NCI-H128 (cell line): Measurements from ENCODE around the gene BARD1.
A peak's percentile ranks its signal among the peaks of the same experiment; 100 is the strongest.
"Not testable (repeated sequence)": the region's sequence is repeated elsewhere in the genome, so short reads cannot be mapped to it uniquely, and the experiment has no call there.

ENCODE experiments used
- DNase-seq: peaks from one replicate; lab custom pipeline; 2025; ENCODE audit not compliant: unreplicated experiment; lab: John Stamatoyannopoulos, UW

Gene BARD1

DNA sequence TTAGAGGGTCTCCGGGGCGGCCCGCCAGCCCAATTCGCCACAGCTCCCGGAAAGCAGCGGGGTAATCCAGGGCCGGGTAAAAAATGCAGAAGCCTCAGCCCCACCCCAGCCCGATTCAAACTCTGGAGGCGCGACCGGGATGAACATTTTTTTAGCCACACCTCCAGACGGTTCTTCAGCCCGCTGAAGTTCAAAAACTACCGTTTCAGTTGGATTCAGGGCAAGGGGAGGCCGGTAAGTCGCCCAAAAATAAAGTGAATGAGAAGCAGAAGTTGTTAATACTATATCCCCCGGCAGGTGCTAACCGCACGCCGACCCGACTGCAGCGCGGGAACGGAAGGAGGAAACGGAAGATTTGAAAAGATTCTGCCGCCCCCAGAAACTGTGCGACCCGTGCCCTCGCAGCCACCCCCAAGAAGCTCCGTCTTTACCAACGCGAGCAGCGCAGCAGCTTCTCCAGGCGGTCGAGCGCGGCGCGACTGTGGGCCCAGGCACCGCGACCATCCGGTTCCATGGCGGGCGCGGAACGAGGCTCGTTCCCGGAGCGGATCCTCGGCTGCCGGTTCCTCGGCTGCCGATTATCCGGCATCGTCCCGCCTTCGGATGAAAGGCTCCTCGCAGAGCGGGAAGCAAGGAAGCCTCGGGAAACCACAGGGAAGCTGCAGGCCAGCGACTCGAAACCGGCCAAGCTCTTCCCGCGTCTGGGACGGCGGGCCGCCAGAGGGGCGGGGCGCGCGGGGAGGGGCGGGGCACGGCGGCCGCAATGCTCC lies at the start of gene BARD1:
BARD1 (minus strand) TSS at position 703 of the 770 bp plus-strand sequence; CDS start at position 589, 114 bp downstream.
- DNase-seq, result no peak

DNA sequence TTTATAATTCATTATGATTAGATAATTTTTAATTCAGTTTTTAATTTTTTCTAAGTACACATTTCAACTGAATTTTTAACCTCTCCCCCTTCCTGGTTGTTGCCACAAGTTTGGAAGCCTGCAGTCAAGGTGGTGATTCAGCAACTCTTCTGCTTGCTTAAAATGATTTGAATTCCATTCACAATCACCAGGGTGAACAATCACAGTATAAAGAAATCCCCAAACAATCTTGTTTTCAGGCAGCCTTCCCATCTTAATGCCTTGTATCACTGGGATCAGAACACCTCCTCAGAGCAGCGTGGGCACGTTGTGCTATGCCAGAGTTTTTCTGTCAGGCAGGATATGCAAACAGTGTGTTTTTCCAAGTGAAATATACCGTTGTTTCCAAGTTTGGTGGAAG lies 46.7 kb upstream of the BARD1 start:
- DNase-seq, result no peak

DNA sequence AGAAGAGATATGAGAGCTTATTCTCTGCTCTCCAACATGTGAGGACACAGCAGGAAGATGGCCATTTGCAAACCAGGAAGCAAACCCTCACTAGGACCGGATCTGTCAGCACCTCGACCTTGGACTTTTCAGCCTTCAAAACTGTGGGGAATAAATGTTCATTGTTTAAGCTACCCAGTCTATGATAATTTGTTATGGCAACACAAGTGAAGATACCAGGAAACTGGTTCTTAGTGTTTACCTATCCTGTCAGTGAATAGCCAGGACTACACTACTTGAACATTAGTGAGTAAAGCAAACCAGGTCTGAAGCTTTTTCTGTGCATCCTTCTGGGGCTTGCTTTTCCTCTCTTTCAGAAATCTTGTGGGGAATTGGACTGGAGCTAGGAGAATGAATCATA lies 44.4 kb upstream of the BARD1 start:
- DNase-seq, result no peak

DNA sequence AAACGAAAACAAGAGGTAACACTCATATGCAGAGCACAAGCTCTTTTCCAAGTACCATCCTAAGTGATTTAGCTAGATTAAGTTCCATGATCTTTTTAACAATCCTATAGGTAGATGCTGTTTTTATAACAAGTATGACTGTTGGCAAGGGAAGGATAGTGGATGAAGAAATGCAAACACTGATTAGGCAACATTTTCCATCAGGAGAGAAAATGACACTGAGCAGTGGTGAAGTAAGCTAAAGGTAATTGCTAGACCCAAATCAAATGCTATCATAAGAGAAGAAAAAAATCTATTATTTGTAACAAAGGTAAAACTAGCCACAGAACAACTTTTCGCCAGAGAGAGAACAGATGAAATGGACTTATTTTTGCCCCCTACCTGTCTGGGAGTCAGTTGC lies 34.3 kb upstream of the BARD1 start:
- DNase-seq, result no peak

DNA sequence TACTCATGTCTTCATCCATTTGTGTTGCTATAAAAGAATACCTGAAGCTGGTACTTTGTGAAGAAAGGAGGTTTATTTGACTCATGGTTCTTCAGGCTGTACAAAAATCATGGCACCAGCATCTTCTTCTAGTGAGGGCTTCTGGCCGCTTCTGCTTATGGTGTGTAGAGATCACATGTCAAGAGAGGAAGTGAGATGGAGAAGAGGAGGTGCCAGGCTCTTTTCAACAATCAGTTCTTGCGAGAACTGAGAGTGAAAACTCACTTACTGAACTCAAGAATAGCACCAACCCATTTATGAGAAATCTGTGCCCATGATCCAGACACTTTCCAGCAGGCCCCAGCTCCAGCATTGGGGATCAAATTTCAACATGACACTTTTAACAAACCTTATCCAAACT lies 30.0 kb upstream of the BARD1 start:
- no peak for DNase-seq

DNA sequence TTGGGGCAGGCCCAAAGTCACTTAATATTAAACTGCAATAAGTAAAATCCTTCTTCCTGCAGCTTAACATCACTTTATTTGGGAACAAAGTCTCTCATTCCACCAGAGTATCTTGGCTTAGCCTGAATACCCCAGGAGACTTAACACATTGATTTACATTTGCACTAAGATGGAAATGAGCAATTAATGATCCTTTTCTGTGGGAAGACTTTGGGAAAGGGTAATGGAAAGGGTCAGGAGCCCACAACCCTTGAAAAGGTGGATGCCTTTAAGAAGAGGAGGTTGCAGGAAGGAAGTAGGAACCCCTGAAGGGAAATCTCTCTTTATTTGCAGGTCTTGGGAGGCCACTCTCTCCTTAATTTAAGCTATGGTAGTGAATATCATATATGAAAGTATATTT lies 28.0 kb upstream of the BARD1 start:
- DNase-seq, result no peak

DNA sequence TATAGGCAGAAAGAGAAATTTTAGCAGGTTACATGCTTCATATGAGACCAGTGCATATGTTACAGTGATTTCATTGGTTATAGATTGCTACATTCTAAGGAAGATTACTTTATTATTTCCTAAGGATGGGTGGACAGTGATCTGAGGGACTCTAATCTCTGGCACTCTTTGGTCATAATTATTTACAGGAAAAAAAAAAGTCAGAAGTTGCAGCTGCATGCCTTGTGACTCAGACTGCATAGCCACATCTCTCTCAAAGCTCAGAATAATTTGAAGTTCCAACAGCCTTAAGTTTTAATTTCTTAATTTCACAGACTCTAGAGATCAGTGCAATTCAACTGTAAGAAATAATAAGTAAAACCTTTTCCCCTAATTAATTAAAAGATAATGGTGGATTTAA lies 27.1 kb upstream of the BARD1 start:
- no peak for DNase-seq

DNA sequence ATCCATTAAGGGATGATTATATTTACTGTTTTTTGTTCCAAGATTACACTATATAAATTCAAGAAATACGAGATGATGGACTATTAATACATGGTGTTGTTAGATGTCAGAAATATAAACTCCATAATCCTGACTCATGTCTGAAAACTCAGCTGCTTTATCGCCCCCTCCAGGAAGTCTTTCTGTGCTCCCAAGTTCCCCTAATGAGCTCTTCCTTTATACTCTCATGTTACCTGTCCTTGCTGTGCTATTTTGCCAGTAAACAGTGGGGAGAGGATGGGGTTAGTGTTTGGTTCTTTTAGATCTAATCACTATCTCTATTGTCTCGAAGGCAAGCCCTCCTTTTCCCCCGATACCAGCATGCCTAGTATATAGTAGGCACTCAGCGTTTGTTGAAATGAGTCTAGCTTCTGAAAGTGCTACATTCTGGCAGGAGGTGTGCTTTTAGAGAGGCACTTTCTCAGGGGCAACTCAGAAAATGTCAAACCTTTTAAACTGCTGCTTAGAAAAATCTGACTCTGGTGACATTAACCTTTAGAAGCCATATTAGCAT lies 21.4 kb upstream of the BARD1 start:
- DNase-seq, result no peak

DNA sequence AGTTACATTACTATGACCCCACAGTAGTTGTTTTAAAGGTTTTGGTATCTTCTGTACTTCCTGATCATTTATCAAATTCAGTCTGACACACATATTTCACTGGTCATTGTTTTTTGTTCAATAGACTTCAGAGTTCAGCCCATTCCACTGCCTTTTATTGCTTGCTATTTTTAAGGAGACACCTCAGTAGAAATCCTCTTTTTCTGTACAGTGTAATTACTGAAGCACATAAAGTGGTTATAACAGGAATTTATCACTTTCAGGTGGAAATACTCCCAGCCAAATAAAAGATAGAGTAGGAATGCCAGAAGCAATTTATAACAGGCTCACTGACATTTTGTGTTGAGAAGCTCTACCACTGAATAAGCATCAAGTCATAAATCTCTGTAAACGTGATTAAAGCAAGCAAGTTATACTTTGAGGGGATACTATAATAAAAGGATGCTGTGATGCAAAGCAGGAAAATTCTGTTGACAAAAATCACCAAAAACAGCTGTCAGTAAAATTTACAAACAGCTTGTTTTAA lies 6.6 kb upstream of the BARD1 start:
- DNase-seq, result no peak

DNA sequence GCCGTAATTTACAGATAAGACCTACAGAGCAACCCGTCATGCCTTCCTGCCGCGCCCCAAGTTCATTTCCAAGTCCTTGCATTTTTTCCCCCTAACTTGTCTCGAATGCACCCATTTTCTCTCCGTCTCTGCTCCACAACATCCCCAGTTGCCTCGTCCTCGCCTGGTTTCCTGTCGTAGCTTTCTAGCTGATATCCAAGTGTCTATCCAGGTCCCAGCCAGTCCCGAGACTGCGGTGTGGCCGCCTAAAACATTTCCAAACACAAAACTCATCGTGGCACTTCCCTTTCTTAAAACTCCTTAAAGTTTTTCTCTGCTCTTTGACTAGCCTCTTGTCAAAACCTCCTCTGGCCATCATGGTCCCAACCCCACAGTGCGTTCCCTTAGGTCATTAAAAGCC lies 1.2 kb upstream of the BARD1 start:
- no peak for DNase-seq

DNA sequence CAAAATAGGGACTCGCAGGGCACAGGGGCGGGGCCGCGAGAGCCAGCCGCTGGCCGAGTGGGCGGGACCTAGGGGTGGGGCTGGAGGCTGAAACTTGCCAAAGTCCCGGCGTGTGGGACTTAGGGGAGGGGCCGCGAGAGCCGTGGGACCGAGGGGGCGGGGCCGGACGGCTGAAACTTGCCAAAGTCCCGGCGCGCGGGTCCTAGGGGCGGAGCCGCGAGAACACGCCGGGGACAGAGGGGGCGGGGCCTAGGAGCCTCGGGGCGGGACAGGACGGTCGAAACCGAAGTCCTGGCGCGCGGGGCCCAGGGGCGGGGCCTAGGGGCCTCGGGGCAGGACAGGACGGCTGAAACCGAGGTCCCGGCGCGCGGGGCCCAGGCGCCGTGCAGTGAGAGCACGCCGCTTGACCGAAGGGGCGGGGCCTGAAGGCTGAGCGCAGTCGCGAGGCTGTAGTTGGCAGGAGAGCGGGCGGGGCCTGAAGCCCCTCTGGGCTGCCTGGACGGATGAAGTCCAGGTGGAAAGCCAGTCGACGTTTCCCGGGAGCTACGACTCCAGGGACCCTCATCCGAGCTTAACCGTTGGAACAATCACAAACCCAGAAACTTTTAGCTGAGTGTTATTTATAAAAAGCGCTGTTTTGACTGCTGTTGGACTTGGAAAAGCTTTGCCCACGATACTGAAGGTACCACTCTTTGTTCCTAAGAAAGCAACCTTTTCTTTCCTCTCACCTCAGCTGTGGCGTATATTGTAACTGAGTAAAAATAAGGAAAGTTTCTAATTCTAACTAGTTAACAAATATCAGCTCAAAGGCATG lies 475 bp upstream of the BARD1 start:
- DNase-seq, result peak; percentile 79

DNA sequence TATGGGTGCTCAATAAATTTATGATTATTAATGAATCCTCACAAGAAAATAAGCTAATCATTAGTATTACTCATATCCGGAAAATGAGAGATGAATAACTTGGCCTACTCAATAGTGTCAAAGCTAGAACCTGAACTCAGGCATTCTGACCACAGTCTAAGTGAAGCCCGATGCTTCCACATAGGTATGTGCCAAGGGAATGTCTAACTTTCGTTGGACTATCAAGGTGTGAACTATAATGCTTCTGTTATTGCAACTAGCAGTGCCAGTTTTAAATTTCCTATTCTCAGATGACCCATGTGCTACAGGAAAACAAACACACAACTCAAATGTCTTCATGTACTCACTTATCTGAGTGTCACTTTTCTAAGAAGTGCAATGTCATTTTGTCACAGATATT lies 1.8 kb downstream of the BARD1 start:
- no peak for DNase-seq

DNA sequence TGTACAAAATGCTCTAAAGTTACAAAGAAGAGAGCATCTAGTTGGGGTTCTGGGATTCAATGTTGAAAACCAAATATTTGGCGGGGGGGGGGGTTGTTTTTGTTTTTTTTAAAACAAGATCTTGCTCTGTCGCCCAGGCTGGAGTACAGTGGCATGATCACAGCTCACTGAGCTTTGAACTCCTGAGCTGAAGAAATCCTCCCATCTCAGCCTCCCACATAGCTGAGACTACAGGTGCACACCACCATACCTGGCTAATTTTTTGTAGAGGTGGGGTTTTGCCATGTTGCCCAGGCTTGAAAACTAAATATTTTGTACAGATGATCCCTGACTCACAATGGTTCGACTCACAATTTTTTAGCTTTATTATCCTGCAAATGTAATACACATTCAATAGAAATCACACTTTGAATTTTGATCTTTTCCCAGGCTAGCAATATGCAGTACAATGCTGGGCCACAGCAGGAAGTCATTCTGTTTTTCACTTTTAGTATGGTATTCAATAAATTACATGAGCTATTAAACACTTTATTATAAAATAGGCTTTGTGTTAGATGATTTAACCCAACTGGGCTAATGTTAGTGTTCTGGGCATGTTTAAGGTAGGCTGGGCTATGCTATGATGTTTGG lies 7.6 kb downstream of the BARD1 start:
- DNase-seq, result no peak

DNA sequence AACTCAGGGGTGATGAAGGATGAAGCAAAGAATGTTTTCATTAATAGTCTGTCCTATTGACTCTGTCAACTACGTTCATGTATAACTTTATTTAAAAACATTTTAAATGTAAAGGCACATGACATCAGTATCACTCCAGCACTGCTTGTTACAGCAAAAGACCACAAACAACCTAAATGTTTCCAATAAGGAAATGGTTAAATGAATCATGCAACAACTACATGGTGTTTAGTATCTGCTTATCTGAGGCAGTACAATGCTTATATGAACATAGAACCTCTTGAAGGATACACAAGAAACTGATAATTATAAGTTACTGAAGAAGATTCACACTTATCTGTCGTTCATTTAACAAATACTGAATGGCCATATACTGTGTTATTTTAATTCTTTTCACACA lies 8.4 kb downstream of the BARD1 start:
- DNase-seq, result no peak

DNA sequence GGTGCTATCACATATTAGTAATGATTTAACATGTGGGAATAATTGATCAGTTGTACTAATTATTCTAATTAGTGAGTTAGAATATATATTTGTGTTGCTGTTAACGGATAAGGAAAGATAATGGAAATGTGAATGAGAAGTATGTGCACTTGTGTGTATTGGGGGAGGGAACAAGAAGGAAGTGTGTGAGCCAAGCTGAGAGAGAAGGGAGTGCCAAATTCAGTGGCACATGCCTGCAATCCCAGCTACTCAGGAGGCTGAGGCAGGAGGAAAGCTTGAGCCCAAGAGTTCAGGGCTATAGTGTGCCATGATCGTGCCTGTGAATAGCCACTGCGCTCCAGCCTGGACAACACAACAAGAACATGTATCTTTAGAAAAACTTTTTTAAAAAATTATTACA lies 9.3 kb downstream of the BARD1 start:
- no peak for DNase-seq

DNA sequence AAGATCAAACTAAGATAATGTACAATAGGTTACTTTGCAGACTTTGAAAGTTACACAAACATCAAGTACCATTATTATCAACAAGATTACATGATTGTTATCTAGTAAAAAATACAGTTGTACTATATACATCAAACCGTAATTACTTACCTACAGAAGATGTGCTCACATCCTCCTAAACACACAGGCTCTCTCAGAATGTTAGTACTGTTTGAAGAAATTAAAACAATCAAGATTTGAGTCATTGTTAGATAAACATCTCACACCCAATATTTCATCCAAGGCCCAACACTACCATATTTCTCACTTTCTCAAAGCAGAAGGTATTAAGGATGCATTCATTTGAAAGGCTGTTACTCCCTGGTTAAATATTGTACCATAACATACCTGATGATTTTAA lies 12.6 kb downstream of the BARD1 start:
- no peak for DNase-seq

DNA sequence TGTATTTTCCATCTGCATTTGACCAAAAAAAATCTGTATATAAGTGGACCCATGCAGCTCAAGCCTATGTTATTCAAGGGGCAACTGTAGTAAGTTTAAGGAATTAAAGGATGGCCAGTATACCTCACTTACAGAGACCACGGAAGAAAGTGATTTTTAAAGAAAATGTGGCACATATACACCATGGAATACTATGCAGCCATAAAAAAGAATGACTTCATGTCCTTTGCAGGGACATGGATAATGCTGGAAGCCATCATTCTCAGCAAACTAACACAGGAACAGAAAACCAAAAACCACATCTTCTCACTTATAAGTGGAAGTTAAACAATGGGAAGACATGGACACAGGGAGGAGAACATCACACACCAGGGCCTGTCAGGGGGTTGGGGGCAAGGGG lies 26.3 kb downstream of the BARD1 start:
- not testable (repeated sequence) for DNase-seq

DNA sequence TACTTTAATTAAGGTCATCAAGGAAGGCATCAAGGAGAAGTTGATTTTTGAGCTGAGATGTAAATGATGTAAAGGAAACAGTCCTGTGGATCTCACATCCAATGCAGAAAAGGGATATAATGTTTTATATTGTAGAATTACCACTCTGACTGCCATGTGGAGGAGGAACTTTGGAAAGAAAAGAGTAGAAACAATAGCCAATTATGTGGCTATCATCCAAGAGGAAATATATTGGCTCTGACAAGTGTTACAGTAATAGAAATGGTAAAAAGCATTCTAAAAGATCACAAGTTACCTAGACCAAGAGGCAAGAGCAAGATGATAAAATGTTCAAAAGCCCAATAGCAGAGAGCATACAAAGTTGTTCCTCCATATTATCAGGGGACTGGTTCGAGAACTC lies 26.8 kb downstream of the BARD1 start:
- DNase-seq, result no peak

DNA sequence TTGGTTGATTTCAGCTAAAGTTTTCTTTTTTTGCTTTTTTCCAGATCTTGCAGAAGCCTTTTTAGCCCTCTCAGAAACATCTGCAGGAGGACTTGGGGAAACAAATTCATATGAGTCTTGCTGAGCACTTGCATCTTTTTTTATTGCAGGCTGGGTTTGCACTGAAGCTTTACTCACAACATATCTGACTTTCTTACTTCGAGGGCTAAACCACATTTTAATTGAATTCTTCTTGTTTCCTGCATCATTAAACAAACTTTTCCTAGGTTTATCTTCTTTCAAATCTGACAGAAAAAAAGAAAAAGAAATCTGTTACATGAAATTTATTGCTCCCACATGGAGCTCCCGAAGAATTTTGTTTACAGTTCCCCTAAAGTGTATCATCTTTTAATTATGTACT lies 28.3 kb downstream of the BARD1 start:
- no peak for DNase-seq

DNA sequence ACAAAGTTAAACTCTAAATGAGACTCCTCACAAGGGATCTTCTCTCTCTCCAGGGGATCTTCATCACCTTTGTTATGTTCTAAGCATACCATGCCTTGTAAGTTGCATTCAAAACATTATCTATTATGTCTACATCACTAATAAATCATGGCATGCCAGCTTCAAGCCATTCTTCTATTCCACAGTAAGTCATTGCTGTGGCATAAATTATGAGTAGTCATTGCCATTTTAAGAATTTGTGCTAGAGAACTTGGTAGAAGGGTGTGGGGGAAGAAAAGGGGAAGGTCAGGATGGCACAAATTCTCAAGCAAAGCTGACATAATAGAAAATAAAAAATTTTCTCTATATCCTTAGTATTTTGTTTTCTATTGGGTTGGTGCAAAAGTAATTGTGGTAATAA lies 33.5 kb downstream of the BARD1 start:
- no peak for DNase-seq

DNA sequence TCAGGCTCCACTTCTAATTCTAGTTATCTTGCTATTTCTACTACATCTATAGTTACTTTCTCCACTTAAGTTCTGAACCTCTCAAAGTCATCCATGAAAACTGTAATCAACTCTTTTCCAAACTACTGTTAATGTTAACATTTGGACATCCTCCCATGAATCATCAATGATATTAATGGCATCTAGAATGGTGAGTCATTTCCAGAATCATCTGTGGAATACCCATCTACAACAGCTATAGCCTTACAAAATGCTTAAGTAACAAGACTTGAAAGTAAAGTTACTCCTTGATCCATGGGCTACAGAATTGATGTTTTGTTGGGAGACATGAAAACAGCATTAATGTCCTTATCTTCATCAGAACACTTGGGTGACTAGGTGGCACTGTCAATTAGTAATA lies 35.4 kb downstream of the BARD1 start:
- DNase-seq, result no peak
